Stimulated activated CD8-positive, alpha-beta memory T cell treated with anti-CD3 and anti-CD28 coated beads, Interleukin-12 subunit alpha, Interleukin-12 subunit beta, amount 100 ng/mL, for 1 hour (primary cell): ENCODE data around the gene PPARG.
"Not testable (repeated sequence)": the region's sequence is repeated elsewhere in the genome, so short reads cannot be mapped to it uniquely, and the experiment has no call there.

ENCODE experiments used
- DNase-seq: peaks from one replicate; pipeline ENCODE4 v3.0.0-alpha.2; 2020; ENCODE audit warnings: low read depth

The PPARG gene

DNA sequence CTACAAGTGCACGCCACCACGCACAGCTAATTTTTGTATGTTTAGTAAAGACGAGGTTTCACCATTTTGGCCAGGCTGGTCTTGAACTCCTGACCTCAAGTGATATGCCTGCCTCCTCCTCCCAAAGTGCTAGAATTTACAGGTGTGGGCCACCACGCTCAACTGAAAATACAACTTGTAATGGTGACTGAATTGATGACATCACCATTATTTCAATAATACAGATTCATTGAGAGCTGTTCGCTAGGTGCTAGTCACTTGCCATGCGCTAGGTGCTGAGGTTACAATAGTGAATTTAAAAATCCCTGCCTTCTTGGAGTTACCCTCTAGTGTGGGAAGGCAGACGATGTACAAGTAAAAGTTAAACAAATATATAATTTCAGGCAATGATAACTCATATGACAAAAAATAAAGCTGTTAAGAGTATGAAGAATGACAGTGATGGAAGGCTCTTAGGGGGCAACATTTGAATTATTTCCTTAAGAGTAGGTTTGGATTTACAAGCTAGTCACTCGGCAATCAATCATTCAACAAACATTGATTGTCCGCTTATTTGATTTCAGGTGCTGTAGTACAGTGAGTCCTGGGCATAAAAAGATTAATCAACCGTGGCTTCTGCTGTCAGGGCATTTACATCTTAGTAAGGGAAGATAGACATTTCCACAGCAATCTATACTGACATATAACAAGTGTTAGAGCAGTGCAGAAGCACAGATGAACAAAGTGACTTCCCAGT is 9.1 kb upstream of the PPARG start:
- DNase-seq, result no peak

DNA sequence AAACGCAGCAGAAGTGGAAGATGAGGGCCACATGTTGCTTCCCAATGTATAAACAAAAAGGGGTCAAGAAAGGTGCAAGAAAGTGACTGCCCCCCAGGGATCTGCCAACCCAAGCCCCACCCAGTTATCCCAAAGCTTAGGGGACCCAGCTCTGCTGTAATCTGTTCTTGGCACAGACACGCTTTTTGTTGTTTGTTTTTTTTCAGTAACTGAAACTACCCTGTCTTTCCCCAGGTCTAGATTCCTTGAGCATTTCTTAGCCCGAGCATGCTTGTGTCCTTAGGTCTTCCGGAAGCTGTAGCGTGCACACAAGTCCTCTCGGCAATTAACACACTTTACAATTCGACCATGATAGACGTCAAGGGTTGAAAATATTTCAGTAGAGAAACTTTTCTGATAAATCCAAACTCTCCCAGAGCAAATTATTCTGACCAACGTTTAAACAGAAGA is 8.5 kb upstream of the PPARG start:
- no peak for DNase-seq

DNA sequence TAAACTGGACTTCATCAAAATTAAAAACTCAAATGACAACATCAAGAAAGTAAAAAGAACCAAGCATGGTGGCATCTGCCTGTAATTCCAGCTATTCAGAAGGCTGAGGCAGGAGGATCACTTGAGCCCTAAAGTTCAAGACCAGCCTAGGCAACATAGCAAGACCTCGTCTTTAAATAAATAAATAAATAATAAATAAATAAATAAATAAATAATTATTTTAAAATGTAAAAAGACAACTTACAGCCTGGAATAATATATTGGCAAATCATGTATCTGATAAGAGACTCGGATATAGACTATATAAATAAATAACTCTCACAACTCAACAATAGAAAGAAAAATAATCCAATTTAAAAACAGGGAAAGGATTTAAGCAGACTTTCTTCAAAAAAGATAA is 4.3 kb upstream of the PPARG start:
- DNase-seq, result no peak

DNA sequence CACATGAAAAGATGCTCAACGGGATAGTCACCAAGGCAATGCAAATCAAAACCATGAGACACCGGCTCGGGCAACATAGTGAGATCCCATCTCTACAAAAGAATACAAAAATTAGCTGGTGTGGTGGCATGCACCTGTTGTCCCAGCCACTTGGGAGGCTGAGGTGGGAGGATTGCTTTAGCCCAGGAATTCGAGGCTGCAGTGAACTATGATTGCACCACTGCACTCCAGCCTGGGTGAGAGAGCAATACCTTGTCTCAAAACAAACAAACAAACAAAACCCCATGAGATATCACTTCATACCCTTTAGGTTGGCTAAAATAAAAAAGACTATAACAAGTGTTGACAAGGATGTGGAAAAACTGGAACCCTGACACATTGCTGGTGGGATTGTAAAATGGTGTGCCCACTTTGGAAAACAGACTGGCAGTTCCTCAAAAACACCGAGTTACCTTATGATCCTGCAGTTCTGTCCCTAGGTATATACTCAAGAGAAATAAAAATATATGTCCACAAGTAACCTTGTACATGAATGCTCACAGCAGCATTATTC is 3.8 kb upstream of the PPARG start:
- no peak for DNase-seq

DNA sequence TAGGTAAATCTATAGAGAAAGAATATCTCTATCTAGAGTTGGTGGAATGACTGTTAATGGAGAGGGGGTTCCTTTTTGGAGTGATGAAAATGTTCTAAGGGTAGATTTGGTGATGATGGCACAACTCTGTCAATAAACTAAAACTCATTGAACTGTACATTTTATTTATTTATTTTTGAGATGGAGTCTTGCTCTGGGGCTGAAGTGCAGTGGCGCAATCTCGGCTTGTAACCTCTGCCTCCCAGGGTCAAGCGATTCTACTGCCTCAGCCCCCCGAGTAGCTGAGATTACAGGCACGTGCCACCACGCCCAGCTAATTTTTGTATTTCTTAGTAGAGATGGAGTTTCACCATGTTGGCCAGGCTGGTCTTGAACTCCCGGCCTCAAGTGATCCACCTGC is 3.1 kb upstream of the PPARG start:
- not testable (repeated sequence) for DNase-seq

DNA sequence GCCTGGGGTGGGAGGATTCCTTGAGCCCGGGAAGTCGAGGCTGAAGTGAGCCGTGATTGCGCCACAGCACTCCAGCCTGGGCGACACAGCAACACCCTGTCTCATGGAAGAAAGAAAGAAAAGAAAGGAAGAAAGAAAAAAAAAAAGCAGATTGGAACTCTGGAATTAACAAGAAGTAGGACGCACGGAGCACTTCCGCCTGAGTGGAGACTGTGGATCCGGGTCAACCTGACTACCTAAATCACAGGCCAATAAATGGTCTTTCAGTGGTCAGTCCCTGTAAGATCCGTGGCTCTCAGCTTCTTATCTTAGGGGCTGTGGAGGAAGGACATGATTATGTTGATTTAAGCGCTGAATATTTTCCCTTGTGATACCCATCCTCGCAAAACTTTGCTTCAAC is 2.4 kb upstream of the PPARG start:
- no peak for DNase-seq

DNA sequence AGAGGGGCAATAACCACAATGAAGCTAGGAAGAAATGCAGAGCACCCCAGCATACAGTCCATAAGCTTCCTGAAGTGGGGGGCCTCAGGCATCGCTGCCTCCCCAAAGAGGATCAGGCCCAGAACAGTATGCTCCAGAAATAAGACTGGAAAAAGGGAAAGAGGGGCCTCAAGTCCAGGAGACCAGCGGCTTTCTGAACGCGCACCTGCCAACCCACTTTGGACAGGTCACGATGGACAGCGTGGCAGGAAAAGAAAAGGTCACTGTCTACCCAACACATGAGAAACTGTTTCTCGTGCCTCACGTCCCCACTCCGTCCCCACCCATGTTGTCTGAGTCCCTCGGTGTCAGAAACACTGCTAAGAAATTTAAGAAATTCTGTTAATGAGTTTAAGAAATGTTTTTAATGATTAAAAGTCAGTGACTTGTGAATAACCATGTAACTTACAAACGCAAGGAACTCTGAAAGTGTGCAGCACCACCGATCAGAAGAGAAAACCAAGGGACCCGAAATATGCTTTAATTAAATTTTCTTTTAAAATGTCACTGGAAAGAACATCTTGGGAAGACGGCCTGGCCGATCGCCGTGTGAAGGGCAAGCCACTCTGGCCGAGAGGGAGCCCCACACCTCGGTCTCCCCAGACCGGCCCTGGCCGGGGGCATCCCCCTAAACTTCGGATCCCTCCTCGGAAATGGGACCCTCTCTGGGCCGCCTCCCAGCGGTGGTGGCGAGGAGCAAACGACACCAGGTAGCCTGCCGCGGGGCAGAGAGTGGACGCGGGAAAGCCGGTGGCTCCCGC is 1.7 kb upstream of the PPARG start:
- no peak for DNase-seq

DNA sequence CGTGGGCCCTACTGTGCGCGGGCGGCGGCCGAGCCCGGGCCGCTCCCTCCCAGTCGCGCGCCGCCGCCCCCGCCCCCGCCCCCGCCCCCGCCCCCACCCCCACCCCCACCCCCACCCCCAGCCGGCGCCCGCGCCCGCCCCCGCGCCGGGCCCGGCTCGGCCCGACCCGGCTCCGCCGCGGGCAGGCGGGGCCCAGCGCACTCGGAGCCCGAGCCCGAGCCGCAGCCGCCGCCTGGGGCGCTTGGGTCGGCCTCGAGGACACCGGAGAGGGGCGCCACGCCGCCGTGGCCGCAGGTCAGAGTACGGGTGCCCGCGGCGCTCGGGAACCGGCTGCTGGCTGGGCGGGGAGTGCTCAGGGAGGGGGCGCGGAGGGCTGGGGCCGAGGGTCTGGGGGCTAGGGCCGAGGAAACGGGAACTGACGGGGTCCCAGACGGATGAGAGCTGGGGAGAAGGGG is 1.1 kb upstream of the PPARG start:
- no peak for DNase-seq

DNA sequence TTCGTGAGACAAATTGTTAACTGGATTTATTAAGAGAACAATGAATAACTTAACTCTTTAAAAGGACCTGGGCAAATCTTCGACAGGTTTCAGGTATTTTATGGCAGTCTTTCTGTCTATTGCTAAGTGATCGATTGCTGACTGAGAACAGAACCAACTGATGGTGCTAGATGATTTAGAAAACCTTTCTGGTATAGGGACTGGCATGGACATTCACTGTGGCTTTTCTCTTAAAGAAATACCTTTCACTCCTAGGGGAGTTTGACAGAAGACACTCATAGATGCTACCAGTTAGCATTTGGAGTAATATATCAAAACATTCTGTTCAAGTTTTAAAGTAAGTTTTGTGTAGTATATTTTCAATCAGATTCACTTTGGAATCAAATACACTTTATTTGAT is 654 bp downstream of the PPARG start:
- no peak for DNase-seq

DNA sequence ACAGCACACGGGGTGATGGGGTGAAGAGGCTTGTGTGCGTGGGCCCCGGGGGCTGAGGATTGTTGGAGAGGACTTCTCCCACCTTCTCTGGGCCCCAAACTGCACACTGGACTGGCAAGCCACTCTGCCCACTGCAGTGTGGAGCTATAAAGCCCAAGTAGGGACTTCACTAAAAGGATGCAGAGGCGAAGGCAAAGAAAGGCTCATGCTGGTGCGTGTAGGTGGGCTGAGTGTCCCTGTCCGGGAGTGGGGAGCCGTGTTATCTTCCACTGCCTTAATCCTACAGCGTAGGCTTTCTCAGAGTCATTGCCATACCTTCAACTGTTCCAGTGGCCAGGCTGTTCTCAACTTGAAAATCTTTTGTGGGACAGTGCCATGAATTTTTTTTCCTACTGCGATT is 3.9 kb downstream of the PPARG start:
- DNase-seq, result no peak

DNA sequence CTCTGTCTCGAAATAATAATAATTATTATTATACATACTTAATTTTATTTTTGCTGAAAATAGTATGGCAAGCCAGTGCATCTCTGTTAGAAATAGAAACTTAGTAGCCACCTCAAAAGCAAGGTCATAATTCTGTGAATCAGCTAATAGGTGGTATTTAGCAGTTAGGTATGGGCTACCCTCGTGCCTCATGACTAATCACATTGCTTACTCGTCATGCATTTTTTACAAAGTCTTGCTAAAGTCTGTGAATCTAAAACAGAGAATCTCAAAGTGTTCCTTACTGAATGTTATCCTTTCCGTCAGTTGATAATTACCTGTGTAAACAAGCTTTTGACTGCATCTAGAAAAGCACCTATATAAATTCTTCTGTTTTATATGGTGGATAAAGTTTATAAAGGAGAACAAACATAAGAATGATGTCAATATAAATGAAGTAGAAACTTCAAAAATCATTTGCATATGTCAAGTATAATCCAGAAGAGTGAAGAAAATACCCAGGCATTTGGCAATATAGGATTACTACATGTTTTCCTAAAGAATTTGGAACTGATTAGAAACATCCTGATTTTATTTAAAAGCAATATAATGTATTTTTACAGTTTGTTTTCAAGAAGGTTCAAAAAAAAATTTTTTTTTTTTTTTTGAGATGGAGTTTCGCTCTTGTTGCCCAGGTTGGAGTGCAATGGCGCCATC is 6.2 kb downstream of the PPARG start:
- DNase-seq, result no peak

DNA sequence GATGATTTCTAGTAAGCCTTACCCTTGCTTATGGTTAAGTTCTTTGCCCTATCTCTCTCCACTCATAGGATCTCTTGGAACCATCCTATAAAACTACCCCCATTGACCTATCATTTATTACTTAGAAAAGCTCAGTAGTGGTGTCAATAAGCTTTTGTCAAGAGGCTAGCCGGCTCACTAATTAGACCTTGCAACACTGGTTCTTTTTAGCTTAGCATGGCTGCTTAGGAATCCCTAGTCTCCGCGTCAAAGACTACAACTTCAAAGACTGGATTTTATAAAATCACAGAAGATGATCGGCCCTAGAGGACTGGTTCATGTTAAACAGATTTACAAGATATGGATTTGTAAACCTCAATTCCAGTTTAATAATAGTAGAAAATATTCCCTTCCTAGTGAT is 7.6 kb downstream of the PPARG start:
- no peak for DNase-seq

DNA sequence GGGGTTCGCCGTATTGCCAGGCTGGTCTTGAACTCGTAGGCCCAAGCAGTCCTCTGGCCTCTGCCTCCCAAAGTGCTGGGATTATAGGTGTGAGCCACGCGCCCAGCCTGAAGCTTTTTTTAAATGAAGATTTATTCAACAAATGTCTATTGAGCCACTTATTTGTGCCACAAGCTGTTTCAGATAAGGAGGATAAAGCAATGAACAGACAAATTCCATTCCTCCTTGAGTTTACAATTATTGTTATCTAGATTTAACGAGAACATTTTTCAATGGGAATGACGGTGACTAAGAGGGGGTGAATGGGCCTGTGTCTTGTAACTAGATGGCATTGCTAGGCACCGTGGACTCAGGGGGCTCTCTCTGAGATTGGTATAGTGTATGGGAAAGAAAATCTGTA is 10.2 kb downstream of the PPARG start:
- DNase-seq, result no peak

DNA sequence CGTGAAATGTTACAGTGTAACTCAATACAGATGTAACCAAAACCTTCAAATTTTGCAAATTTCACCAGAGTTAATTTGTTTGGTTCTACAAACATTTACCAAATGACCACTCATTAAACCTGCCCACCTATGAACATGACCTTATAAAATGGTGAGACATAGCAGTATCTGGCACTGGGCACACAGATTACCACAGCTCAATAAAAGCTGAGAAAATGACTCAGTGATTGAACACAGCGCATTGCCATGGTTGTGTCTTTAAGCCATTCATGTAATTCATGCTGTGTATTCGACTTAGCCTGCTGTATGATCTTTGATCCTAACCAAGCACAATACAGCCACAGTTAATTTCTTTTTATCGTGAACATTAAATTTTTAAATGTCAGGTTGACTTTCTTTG is 11.3 kb downstream of the PPARG start:
- DNase-seq, result no peak

DNA sequence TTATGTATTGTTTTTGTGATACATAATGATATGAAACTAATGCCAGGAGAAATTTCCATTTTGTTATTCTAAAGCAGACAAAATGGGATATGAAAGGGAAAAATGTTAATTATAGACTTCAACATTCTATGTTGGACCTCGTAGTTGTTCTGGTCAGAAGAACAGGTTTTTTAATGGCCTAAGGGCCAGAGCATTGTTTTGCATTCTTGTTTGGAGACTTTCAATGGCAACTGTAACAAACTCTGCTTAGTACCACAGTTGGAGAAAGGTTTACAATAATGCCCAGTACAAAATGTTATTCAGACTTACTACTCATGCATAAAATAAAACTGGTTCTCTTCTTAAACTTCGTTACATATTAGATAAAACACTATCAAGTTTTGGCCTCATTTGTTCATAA is 12.2 kb downstream of the PPARG start:
- no peak for DNase-seq

DNA sequence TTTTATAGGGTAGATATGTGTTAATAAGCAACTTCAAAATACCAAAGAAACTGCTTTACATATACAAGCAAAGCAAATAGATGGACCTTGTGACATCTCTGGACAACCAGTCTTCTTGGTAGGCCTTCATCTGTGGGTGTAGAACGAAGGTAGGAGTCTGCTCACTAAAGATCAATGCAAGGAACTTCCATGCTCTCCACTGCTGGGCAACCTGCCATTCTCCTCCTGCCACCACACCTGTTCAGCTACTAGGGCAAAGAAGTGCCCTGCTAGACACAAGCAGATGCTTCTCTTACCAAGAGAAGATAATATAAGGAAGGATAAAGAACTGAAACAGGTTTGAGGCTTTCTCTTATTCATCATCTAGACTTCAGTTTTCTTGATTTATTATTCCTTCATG is 12.6 kb downstream of the PPARG start:
- no peak for DNase-seq

DNA sequence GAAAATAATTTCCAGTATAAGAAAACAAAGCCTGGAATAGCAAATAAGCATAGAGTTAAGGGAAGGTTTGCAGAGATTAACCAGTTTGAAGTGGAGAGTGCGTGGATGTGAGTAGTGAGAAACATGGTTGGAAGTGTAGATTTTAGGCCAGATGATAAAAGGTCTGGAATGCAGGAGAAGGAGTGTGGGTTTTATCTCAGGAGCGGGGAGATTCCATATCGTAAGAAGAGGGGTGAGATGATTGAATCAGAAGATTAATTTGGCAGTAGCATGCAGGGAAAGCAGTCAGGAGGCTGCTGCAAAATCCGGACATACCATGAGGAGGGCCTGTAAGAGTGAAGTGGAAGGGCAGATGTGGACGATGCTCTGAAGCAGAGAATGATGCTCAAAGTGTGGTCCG is 13.7 kb downstream of the PPARG start:
- no peak for DNase-seq

DNA sequence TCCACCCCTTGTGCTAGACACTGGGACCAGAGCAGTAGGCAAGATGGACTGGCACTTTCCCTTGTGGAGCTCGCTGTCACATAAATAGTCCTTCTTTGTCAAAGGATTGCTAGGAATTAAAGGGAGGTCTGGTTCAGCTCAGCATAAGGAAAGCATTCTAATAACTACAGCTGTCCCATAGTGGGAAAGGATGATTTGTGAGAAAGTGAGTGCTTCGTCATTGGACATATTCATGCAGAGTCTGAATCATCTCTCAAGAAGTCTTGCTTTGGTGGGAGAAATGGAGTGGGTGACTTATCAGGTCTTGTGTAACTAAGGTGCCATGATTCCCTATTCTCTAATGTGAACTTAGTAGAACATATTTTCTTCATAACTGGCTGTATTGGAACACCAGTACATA is 14.7 kb downstream of the PPARG start:
- DNase-seq, result no peak

DNA sequence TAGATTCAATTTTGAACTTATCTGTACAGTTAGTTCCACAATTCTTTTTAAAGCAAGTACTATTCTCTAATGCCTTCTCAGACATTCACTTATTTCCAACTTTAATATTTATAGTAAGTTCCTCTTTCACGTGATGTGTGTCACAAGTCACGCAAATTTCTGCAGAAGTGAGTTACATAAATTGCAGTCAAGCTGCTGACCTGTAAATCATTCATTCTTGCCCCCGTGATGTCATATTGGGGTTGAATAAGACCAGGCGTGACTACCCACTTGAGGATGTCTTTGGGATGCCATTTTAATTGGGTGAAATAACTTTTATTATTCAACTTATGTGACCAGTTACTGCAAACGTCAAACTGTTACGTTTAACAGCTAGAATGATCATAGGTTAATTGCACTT is 15.1 kb downstream of the PPARG start:
- DNase-seq, result no peak

DNA sequence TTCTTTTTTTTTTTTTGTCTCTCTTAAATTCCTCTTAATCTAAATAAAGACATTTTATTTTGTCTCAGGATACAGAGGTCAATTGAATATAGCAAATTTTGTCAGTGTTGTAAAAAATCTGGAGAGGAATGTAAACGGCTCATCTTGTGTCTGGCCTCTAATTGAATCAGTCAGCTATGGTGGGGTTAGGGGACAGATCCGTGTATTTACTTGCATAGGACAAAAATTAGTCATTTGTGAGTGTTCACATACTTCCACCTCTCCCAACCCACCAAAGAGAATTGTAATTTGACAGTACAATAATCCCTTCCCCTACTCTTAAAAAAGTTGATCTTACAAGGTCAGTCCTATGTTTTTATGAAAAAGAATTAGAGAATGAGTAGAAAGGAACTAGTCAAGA is 18.3 kb downstream of the PPARG start:
- no peak for DNase-seq

DNA sequence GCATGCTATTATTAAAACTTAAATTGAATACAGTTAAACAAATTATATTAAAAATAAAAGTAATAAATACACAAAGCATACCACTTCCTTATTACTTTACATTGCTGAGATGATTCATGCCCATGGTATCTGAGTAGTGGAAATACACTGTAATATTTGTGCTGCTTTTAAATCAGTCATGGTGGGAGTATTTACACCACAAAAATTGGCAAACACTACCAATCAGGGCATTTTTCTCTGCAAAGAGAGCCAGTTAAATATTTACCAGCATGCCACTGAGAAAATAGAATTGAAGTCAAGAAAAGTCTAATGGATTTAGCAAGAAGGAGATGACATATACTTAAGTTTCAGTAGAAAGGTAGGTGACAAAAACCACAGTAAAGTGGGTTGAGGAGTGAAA is 19.6 kb downstream of the PPARG start:
- DNase-seq, result no peak

DNA sequence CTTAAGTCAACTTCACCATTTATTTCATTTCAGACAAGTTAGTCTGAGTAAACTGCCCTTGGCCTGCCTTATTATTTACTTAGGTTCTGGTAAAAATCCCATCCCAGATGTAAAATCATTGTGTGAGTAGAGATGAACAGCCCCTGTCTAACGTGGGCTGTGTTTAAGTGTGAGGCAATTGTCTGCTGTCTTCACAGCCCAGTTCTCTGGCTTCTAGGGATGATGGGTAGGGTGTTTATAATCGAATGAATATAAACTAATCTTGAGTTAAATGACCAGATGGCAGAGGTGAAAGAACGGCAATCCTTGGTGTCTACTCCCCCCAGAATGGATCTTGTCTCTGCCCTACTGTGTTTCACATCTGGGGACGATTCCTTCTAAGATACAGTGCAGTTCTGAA is 20.8 kb downstream of the PPARG start:
- no peak for DNase-seq

DNA sequence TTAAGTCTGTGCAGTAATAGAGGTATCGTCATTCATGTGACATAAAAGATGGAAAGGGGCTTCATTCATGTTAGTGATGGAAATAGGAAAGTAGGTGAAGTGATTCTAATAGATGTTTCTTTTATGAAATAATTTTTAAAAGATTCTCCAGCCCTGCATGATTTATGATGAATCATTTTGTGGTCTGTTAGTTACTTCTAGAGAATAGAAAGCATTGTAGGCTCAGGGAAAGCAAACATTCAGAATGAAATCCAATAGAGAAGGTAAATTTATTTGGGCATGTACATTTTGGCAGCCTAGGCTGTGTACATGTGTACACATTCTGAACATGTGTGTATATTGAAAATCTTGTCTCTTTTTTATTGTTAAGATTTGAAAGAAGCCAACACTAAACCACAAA is 23.1 kb downstream of the PPARG start:
- no peak for DNase-seq
